NCI-H1694 (cell line): Measurements from ENCODE around the gene PIEZO1.

ENCODE experiments used
- DNase-seq: peaks from one replicate; lab custom pipeline; 2025; lab: John Stamatoyannopoulos, UW

Gene PIEZO1

DNA sequence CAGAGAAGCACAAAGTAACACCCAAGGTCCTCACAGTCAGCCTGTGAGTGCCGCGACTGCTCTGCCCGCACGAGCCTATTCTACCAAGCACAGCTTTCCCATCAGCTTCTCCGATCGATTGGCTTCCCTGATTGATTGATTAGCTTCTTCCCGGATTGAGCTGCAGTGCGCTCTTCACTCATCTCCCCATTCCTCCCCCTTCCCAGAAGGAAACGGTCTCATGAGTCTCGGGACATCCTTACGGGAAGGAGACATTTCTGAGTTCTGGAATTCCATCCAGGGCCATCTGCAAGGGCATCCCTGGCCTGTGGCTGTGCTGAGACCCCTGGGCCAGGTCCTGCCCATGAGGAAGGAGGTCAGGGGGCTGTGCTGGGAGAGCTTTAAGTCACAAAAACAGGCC is 18.0 kb downstream of the PIEZO1 start:
- no peak for DNase-seq

DNA sequence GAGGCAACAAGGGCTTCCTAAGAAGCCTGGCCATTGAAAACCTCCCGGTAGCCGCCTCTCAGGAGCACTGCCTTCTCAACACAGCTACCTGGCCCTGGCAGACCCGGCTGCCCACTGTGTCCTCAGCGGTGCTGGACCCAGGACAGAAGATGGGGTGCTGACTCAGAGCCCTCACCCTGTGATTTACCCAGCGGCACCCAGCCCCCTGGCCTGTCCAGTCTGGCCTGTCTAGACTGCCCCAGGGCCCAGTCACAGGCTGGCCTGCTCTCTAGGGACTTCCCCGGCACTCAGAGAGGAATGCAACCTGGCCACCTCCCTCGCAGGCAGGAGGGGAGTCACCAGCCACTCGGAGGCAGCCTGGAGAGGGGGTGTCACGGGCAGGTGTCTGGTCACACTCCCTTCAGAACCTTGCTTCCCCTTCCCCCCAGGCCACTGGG is 20.1 kb downstream of the PIEZO1 start:
- DNase-seq, result no peak

DNA sequence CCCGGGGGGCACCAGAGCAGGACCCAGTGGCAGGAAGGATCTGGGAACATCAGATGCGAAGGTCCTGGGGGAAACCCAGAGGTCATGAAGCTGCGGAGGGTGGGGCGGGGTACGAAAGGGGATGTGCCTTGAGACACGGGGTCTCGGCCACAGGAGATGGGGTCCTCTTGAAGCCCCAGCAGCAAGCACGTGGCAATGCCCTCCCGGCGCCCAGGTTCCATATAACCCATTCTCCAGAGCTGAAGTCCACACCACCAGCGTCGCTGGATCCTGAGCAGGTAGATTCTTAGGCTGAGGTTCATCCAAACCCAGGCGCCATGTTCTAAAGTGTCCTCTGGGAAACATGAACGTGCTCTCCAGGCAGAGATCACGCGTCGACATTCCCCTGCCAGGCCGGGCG is 20.9 kb downstream of the PIEZO1 start:
- no peak for DNase-seq

DNA sequence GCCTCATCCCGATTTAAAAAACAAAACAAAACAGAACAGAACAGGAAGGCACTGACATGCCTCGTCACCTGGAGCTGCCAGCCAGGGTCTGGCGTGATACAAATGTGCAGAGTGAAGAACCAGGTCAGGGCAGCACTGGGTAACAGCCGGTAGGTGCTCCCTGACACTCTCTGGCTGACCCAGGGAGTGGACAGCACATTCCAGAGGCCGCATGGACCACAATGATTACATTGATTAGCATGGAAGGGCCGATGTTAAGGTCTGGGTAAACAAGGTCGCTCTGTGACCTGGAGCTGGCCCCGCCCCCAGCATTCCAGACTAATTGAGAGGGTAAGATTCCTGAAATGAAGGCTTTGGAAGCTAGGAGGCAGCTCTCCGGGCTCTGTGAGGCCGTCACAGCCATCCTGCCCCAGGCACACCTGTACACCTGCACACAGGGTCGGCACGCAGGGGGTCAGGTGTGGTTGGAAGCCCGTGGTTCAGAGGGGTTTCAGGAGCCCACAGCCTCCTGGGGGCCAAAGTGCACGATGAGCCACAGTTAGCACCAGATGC is 21.4 kb downstream of the PIEZO1 start:
- no peak for DNase-seq

DNA sequence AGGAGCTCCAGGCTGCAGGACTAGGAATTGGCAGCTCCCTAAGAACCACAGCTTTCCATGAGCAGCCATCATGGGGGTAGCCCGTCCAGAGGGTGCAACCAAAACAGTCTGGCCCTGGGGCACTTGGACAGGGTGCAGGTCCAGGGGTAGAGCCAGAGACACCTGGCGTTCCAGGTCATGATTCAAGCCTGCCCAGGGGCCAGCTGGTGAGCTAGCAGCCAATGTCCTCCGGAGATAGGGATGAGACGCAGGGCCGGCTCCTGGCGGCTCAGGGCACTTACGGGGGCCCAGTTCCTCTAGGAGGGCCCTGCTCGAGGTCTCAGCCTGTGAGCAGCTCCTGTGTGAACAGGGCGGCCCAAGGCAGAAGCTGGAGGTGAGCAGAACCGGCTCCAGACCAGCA is 22.1 kb downstream of the PIEZO1 start:
- no peak for DNase-seq

DNA sequence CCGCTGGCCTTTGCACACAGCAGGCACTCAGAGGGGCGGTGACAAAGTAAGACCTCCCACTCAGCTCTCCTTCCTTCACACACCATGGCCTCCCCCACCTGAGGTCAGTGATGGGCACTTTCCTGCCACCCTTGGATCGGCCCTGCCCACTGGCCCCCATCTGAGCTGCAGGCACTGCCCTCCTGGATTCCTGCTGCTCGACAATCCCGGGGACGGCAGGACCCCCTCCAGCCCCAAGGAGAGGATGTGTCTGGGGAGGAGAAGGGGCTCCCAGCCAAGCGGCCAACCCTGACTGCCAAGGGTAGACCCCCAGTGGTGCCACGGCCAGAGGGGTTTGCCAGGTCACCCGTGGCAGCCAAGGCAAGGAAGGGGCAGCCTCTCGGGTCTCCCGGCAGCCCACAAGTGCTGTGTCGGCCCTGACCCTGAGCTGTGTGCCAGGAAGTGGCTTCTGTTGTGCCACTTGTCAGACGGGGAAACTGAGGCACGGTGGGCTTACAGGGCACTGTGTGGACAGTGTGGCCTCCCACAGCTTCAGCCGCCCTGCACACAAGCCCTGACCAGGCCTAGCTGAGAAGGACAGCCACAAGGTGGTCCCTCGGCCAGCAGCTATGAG is 22.7 kb downstream of the PIEZO1 start:
- DNase-seq, result no peak

DNA sequence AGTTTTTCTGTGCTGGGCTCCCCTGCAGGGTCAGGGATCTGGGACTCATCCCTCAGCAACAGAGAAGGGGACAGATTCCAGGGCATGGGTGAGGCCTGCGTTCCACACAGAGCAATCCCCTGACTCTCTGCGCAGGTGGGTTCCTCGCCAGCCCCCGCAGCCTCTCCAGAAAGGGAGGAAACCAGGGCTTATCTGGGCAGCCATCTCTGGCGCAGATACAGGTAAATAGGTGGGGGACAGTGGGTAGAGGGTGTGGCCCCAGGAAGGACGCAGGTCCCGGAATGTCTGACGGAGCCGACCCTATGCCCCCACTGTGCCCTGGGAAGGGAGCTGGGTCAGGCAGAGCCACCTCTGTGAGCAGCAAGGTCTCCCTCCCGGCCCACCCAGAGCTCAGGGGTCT is 23.2 kb downstream of the PIEZO1 start:
- DNase-seq, result no peak

DNA sequence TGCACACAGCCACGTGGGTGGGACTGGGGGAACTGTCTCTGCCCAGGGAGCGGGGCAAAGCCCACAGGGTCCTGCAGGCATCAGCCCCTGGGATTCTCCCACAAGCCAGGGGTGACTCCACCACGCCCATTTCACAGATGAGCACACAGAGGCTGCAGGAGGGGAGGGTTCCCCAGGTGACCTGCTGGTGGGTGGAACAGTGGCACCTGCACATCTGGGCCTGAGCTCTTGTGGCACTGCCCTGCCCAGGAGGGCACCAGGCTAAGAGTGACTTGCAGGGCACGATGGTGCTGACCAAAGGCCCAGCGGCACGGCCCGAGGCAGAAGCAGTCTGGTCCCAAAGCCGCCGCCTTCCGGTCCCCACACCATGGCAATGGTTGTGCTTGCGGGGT is 23.9 kb downstream of the PIEZO1 start:
- DNase-seq, result no peak

DNA sequence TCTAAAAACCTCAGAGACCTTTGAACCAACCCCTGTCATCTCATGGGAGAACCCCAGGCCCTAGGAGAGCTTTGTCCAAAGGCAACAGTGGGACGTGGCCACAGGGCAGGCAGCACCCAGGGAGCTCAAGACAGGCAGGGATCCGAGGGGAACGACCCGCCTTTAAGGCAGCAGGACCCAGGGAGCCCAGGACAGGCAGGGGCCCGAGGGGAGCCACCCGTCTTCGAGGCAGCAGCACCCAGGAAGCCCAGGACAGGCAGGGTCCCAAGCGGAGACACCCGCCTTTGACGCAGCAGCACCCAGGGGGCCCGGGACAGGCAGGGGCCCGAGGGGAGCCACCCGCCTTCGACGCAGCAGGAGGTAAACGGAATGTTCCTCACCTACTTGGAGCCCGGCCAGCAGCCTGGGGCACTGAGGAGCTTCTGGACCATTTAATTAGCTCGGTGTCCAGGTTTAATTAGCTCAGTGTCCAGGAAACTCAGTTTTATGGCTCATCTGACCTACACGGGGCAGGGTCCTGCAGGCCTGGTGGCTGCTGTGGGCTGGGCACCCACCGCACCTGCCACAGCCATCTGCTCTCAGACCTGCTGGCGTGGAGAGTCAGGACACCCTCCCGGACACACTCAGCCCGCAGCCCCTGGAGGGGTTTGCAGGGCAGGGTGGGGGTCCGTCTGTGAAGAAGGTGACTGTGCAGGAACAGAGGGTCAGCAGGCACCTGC is 24.4 kb downstream of the PIEZO1 start:
- no peak for DNase-seq

DNA sequence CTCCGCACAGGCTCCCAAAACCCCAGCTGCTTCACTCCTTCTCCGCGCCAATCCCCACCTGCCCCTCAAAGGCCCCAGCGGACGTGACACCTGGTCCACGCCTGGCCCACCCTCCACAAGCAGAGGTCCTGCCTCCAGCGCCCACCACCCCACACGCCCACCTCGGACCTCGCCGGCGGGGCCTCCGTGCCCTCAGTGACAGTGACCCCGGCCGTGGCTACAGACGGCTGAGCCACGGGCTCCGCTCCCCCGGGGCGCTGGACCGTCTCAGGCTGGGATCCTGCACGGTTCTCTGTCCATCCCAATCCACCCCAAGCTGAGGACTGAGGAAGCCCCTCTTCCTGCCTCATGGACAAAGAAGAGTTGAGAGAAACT is 25.1 kb downstream of the PIEZO1 start:
- no peak for DNase-seq

DNA sequence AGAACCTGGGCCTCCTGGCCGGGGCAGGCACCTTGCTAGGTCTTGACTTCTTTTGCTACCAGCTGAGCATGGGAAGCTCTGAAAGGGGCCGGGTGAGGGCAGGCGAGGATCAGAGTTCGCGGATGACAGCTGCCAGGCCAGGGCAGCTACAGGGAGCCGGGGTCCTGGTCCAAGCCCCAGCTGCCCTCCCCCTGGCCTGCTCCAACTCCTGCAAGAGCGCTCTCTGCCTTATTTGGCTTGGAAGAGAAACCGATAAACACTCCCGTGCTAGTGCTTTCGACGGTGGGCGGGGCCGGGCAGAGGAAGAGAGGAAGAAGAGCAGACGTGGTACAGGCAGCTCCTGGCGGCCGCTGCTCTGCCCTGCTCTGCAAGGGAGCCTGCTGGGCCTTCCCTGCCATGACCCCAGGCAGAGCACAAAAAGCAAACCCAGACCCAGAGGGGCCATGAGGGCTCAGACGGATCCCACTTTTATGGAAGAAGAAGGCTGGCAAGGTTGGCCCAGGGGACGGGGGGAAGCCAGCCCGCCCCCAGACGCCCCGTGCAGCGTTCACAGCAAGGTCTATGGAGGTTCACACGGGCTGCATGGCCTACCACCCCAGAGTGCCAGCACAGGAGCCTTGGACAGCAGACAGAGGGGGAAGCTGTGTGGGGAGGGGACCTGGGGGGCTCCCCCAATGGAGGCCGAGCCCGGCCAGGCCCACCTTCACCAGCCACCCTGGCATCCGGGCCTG is 25.6 kb downstream of the PIEZO1 start:
- DNase-seq, result no peak

DNA sequence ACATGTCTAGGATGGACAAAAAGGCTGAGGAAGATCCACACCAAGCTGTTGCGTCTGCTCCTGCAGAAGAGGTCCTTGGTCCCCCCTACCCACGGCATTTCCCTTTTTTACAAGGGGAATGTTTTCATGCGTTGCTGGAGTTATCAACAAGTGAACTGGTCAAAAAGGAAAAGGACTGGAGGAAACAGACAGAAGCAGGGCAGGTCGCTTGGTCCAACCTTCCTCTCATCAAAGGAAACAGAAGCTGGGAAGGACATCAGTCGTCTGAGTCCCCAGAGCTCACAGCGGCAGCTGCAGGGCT is 26.1 kb downstream of the PIEZO1 start:
- no peak for DNase-seq

DNA sequence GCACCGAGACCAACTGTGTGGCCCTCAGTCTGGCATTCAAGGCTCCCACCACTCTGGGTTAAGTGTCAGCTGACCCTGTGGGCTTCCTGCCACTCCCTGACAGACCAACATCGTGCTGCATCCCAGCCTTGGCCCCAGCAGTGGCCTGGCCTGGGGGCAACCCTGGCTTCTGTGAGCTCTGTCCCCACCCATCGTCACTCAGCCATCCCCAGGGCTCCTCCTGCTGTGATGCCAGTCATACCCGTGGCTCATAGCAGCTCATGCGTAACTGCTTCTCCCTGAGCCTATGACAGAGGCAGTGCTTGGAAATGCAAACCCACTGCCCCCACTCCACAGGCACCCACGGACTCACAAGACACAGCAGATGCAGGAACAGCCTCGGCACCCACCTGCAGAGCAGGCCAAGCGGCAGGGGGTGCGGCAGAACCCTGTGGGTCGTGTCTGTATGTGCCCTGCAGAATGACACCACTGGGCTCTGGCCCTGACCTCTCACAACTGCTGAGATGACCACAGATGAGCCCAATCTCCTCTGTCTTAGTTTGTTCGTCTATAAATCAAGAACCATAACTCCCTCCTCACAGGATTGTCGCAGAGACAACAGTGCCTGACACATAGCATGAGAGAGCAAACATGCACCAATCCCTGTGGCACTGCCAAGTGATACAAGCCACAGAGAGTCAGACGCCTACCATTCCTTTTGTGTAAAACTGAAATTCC is 26.6 kb downstream of the PIEZO1 start:
- no peak for DNase-seq

DNA sequence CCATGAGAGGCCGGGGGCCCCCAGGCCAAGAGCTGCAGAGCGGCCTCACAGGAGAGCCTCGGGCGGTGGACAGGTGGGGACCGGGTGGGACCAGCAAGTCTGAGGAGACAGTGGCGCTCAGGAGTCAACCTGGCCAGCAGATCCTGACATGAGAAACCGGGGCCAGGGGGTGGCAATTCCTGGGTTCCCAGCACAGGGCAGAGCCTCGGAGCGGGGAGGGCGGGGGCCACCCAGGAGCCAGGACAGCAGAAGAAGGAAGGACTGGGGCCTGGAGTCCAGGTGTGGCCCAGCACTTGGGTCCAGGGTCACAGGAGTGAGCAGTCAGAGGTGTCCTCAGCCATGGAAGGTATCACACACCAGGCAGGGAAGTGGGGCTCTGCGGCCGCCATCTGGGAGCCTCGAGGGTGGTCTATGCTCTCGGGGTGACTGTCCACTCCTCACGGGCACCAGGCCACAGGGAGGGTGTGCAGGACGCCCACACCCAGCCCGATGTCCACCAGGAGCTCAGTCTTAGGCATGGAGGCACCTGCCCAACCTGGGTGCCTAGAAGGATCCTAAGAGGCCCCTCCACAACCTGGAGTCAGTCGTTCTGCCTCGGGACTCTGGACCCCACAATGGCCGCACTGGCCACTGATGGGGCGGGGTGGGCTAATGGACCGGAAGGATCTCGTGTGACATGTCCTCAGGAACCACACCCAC is 29.1 kb downstream of the PIEZO1 start:
- DNase-seq, result no peak

DNA sequence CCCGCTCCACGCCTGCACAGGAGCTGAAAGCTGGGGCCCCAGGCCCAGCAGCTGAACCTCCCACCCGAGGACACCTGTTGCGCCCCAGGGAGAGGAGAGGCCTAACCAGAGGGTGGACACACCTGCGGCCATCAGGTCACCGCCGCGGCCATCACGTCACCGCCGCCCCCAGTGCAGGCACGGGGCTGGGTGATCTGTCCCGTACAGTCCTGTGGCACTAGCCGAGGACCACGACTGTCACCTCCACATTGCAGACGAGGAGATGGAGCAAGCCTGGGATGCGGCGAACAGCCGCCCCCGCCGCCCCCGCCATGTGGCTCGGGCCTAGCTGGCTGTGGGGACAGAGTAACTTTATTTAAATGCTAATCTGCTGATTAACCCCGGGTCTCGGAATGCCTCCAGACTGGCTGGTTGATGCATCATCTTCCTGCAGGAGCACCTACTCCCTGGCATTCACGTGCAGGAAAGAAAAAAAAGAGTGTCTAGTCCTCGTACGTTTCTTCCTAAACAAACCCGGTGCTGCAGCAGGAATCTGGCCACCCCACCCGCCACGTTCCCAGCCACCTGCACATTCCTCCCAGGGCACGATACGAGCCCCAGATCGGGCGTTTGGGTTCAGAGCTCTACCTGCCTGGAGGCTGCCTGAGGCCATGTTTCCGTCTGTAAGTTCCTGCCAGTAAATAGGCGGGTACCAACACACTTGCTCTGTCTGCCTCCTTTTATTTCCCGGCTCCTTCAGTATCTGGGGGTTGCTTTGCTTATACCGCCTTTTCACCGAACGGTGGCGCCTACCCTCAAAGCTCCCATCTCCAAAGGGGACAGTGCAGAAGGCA is 29.9 kb downstream of the PIEZO1 start:
- DNase-seq, result no peak

DNA sequence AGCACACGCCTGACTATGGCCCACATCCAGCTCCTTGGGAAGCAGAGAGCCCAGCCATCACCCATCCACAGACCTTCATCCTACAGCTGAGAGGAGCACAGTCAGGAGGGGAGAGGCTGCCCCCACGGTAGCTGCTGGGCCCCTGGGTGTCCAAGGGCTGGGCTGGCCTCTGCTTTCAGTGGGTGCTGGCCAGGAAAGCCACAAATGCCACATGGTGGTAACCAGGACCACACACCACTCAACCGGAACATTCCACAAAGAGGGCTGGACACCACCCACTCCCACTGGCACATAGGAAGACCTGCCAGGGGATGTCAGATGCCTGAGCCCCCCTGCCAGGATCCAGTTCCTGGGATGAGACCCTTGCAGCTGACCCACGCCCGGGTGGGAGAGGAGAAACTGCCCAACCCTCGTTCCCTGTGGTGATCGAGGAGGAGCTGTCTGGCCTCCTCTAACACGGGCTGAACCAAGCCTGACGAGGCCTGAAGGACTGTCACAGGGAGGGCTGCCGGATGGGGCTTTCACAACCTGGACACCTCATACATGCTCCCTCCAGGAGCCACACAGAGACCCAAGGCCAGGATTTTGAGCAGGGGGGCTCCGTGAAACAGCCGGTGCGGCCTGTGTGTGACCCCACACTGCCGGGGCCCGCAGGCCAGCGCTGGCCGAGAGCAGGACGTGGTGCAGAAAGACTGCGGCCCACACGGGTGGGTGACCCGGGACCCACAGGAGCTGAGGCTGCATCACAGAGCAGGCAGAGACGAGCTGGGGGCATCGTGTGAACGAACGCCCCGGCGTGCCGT is 30.7 kb downstream of the PIEZO1 start:
- no peak for DNase-seq

DNA sequence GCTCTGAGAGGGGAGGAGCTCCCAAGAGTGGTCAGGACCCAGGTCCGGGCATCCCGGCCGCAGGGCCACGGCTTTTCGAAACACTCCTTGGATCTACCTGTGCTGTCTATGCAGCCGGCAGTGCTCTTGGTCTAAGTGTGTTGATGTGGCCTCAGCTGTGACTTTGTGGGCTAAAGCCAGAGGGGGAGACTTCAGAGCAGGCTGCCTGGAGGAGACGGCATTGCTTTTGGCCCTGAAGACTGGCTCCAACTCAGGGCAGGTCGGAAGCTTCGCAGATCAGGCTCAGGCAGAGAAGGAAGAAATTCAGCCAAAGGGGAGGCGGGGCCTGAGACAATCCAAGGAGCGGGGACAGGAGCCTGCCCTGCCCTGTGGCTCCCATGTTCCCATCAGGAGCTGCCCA is 31.4 kb downstream of the PIEZO1 start:
- no peak for DNase-seq

DNA sequence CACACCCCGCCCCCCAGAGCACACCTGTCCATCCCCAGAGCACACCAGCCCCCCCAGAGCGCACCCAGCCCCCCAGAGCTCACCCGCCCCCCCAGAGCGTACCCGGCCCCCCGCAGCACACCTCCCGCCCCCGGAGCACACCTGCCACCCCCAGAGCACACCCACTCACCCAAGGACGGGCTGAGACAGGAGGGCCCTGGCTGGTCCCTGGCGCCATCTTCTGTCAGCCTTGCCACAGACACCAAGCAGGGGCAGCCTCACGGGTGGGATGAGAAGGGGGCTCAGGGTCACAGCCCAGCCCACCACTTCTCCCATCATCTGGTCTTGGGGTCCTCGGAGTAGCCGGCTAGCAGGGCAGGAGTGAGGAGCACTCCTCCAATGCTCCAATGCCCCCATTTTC is 31.8 kb downstream of the PIEZO1 start:
- DNase-seq, result no peak

DNA sequence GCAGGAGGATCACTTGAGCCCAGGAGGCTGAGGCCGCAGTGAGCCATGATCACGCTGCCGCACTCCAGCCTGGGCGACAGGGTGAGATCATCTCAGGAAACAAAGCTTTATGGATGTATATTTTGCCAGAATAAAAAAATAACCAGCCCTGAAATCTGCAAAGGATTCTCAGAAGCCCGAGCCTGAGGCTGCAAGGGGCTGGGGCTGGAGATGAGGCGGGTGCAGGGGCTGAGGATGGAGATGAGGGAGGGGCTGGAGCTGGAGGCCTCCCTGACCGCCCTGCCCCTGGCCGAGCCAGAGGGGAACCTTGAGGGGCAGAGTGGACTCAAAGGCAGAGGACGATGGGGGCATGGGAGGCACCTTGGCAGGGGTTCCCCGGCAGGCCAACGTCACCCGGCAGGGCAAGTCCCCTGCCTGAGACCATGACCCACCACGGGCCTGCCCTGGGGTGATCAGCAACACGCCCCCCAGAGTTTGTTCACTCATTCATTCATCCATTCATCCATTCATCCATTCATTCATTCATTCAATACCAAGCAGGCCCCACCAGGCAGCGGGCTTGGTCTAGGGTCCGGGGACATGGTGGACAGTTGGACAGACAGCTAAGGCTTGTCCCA is 32.5 kb downstream of the PIEZO1 start:
- DNase-seq, result no peak

DNA sequence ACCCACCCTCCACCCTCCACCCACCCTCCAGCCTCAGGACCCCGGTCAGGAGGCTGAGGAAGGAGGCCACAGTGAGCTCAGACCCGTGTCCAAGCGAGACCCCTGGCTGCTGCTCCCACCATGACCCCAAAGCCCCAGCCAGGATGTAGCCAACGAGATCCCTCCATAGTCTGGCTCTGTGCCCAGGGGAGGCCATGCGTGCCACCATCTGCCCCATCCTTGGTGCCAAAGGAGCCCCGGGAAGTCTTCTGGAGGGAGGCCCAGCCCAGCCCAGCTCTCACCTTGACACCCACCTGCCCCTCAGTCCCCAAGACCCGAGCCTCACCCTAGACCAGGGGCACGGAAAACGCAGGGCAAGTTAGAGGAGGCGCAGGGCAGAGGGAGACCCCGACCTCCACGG is 34.2 kb downstream of the PIEZO1 start:
- DNase-seq, result no peak
